Breast epithelium (tissue), 4 donors: ENCODE results near the gene ST6GALNAC6. TPM values are rescaled to one million over a fixed set of nuclear protein-coding genes. Genes with fewer than 3 reads are reported as not detected.
"Not testable (repeated sequence)": the region's sequence is repeated elsewhere in the genome, so short reads cannot be mapped to it uniquely, and the experiment has no call there.

Source experiments
- DNase-seq, 2 donors: peaks; one replicate each; pipeline ENCODE4 v3.0.0-alpha.2; 2019; ENCODE audit warnings: low spot score in 2 of 2
- H3K27ac ChIP-seq, 2 donors: fragments of 200-600 bp; sonication (generic) in 1 of 2; one replicate each; pipeline ENCODE4 v1.5.1; 2016 to 2019; ENCODE audit warnings: mild to moderate bottlenecking in 1 of 2
- H3K27me3 ChIP-seq, 2 donors: fragments of 200-600 bp; sonication (generic) in 1 of 2; one replicate each; pipeline versions ENCODE4 v1.5.1 to v1.6.0; 2017 to 2019; ENCODE audit warnings: control low read depth in 1 of 2, mild to moderate bottlenecking in 1 of 2
- H3K36me3 ChIP-seq: fragments of 200-600 bp; one replicate; pipeline ENCODE4 v1.5.1; 2019
- H3K4me1 ChIP-seq, 2 donors: fragments of 200-600 bp; sonication (generic); one replicate each; pipeline ENCODE4 v1.5.1; 2016 to 2019; ENCODE audit warnings: control low read depth in 1 of 2
- H3K4me3 ChIP-seq, 3 donors: fragments of 200-600 bp; sonication (generic); 1 replicate in 2 of 3; 2 replicates in 1 of 3; pipeline ENCODE4 v1.5.1; 2016 to 2019; ENCODE audit warnings: mild to moderate bottlenecking in 3 of 3, moderate library complexity in 2 of 3
- H3K9me3 ChIP-seq, 2 donors: fragments of 200-600 bp; sonication (generic) in 1 of 2; one replicate each; pipeline ENCODE4 v1.5.1; 2016 to 2019; ENCODE audit warnings: control low read depth in 1 of 2
- POLR2A ChIP-seq: fragments of 450-650 bp; IDR thresholded peaks from one replicate; pipeline ENCODE4 v1.6.1; 2016; ENCODE audit warnings: antibody characterized with exemption, mild to moderate bottlenecking, moderate library complexity
- POLR2AphosphoS5 ChIP-seq, 3 donors: sonication (generic); formaldehyde crosslinking; IDR thresholded peaks; one replicate each; pipeline ENCODE4 v1.6.1; 2017; ENCODE audit warnings: antibody characterized with exemption in 3 of 3
- intact Hi-C: fragments of 100-400 bp; cut with DNase I; formaldehyde crosslinking; loops from one replicate; pipeline ENCODE4 v1.15.1; 2023; ENCODE audit warnings: low total_unique reads
- total RNA-seq, 3 donors: library from RNA; depleted of rRNA; stranded (reverse); fragments of >200 nt; gene quantifications; one replicate each; pipeline ENCODE4 v1.1.0, GENCODE V29; 2016
- TF ChIP-seq, protein P1 (sequence below), 3 donors: fragments of 450-650 bp; IDR thresholded peaks; one replicate each; pipeline ENCODE4 v1.5.1; 2016 to 2017; ENCODE audit warnings: antibody characterized with exemption in 3 of 3, mild to moderate bottlenecking in 3 of 3, moderate library complexity in 3 of 3

The ST6GALNAC6 gene
- total RNA-seq, 3 donors from 2014 or later, result 61.5 to 175 (median 103) TPM

DNA sequence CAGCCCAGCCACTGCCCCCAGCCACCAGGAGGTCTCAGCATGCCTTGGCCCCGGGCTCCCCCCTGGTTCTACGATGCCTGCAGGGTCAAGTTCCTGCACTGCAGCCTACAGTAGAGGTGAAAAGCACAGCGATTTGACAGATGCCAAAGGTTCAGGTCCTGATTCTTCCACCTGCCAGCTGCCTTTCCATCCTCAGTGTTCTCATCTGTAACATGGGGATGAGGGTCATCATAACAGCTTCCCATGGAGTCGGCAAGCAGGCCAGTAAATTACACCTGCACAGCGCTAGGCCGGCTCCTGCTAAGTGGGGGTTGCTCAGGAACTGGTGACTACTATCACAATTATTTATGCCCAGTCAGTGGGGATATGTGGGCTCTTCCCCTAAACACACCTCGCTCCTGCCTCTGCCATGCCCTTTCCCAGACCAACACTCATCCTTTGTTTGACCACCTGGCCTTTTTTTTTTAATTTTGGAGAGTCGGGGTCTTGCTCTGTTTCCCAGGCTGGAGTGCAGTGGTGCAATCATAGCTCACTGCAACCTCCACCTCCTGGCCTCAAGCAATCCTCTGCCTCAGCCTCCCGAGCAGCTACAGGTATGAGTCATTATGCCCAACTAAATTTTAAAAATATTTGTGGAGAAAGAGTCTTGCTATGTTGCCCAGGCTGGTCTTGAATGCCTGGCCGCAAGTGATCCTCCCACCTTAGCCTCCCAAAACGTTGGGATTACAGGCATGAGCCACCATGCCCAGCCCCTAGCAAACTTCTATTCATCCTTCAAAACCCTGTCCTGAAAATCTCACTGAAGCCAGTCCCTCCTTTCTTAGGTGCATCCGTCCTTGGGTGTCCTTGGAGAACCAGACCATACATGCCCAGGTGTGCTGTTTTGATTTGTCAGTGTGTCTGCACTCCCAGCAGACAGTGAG lies 51.3 kb downstream of the ST6GALNAC6 start:
- H3K4me1 ChIP-seq, result peaks cover 11 to 17% of the 10 kb centered on the region in 2 donors
- no peaks in the 10 kb centered on the region for H3K27me3 ChIP-seq
- DNase-seq, result no peak
- no peaks in the 10 kb centered on the region for H3K36me3 ChIP-seq
- H3K4me3 ChIP-seq, result peak overlapping the region in 2 of 3 donors; percentile 11 to 24
- TF ChIP-seq POLR2AphosphoS5 (IDR thresholded peaks at IDR 0.05) (no peak), POLR2A (no peak)
- TF ChIP-seq, protein P1, sequence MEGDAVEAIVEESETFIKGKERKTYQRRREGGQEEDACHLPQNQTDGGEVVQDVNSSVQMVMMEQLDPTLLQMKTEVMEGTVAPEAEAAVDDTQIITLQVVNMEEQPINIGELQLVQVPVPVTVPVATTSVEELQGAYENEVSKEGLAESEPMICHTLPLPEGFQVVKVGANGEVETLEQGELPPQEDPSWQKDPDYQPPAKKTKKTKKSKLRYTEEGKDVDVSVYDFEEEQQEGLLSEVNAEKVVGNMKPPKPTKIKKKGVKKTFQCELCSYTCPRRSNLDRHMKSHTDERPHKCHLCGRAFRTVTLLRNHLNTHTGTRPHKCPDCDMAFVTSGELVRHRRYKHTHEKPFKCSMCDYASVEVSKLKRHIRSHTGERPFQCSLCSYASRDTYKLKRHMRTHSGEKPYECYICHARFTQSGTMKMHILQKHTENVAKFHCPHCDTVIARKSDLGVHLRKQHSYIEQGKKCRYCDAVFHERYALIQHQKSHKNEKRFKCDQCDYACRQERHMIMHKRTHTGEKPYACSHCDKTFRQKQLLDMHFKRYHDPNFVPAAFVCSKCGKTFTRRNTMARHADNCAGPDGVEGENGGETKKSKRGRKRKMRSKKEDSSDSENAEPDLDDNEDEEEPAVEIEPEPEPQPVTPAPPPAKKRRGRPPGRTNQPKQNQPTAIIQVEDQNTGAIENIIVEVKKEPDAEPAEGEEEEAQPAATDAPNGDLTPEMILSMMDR (IDR thresholded peaks at IDR 0.05), result no peak
- intact Hi-C loops, result no loop called here
- peak overlapping the region in 1 of 2 donors; percentile 88 for H3K27ac ChIP-seq
- peaks cover 7 to 14% of the 10 kb centered on the region in 2 donors for H3K9me3 ChIP-seq

GRCh38 chr9:127847178-127847510 lies 52.3 kb downstream of the ST6GALNAC6 start:
- no peak for DNase-seq
- Histone ChIP-seq H3K4me3 (peak overlapping the region in 2 of 3 donors; percentile 6 to 35), H3K36me3 (no peaks in the 10 kb centered on the region), H3K27me3 (no peaks in the 10 kb centered on the region), H3K9me3 (peaks cover 7 to 14% of the 10 kb centered on the region in 2 donors), H3K4me1 (peaks cover 11 to 17% of the 10 kb centered on the region in 2 donors), H3K27ac (peak overlapping the region; percentile 73 to 88)
- intact Hi-C loops, result no loop called here
- no peak for TF ChIP-seq POLR2A
- no peak for TF ChIP-seq POLR2AphosphoS5 (IDR thresholded peaks at IDR 0.05)
- TF ChIP-seq, protein P1 (IDR thresholded peaks at IDR 0.05), result no peak

DNA sequence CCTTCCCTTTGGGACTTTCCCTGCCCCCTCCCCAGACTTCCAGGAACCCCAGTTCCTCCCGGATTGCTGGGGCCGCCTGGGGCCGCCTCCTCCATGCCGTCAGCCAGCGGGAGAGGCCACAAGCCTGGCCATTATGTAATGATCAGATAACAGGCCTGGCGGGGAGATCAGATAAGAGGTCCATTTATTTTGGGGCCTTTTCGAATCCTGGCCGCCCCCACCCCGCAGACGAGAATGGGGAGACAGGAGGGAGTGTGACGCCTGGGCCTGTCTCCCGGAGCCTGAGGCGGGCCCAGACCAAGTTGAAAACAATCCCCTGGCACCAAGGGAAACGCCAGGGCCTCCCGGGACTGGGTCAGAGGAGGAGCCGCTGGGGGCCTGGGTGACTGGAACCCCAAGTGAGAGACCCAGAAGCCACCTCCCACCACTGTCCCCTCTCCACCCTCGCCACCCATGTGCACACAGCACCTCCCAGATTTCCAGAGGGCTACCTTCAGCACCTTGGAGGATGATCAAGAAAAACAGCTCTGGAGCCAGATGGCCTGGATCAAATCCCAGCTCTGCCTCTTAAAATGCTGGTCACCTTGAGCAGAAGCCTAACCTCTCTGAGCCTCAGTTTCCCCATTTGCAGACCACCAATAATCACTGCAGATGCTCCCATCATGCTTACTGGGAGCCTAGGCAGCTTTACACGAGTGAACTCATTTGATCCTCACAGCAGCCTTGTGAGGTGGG lies 52.8 kb downstream of the ST6GALNAC6 start:
- Histone ChIP-seq H3K27ac (peak overlapping the region; percentile 73 to 88), H3K36me3 (no peaks in the 10 kb centered on the region), H3K27me3 (no peaks in the 10 kb centered on the region), H3K9me3 (peaks cover 7 to 14% of the 10 kb centered on the region in 2 donors), H3K4me3 (peak overlapping the region in 2 of 3 donors; percentile 6 to 35), H3K4me1 (peaks cover 11 to 17% of the 10 kb centered on the region in 2 donors)
- TF ChIP-seq, protein P1 (IDR thresholded peaks at IDR 0.05), result no peak
- TF ChIP-seq POLR2A (no peak), POLR2AphosphoS5 (IDR thresholded peaks at IDR 0.05) (no peak)
- DNase-seq, result no peak
- intact Hi-C loops, result no loop called here

DNA sequence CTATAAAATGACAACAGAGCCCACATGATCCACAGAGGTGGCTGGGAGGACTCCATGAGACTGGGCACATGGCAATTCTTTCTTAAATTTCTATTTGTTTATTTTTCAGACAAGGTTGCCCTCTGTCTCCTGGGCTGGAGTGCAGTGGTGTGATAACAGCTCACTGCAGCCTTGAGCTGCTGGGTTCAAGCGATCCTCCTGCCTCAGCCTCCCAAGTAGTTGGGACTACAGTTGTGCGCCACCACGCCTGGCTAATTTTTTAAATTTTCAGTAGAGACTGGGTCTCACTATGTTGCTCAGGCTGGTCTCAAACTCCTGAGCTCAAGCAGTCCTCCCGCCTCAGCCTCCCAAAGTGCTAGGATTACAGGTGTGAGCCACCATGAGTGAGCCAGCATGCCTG lies 53.8 kb downstream of the ST6GALNAC6 start:
- H3K27me3 ChIP-seq, intact Hi-C loops, H3K36me3 ChIP-seq, H3K4me3 ChIP-seq, DNase-seq: not testable (repeated sequence)
- Histone ChIP-seq H3K9me3 (peaks cover 7 to 14% of the 10 kb centered on the region in 2 donors), H3K27ac (peak overlapping the region; percentile 73 to 88), H3K4me1 (peaks cover 11 to 17% of the 10 kb centered on the region in 2 donors)

- Histone ChIP-seq H3K36me3 (no peaks in the 10 kb centered on the region), H3K27ac (peak overlapping the region; percentile 73 to 88), H3K4me3 (peak overlapping the region in 1 of 3 donors; percentile 29), H3K9me3 (peaks cover 7 to 14% of the 10 kb centered on the region in 2 donors), H3K4me1 (peaks cover 11 to 17% of the 10 kb centered on the region in 2 donors), H3K27me3 (no peaks in the 10 kb centered on the region)
- intact Hi-C loops, result no loop called here
- TF ChIP-seq POLR2A, result no peak
- TF ChIP-seq POLR2AphosphoS5 (IDR thresholded peaks at IDR 0.05), result peak in 1 of 3 donors; percentile 17
- no peak for DNase-seq
Observed at GRCh38 chr9:127844821-127845359, 54.5 kb downstream of the ST6GALNAC6 start.
